ENCODE data around the gene FBXO3. TPM values are rescaled to one million over a fixed set of nuclear protein-coding genes. Genes with fewer than 3 reads are reported as not detected.

Gene FBXO3
- total RNA-seq, 1 experiment from 2014 or later = 27.2 TPM

DNA sequence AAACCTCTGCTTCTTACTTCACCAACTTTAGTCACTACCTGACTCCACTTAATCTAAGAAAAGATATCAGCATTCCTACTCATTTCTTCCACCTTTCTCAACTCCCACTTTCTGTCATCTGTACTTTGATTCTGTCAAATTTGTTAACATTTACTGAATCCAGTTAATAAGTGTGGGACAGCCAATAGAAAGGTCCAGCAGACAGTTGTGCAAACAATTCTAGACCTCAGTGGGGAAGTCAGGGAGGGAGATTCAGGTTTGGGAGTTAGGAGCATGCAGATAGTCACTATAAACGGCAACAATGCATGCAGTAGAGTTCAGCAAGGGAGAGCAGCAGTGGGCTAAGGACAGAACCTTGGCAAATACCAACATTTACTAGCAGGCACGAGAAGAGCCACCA lies 4.1 kb downstream of the FBXO3 start:
- no peak overlapping the region for H3K4me3 ChIP-seq (replicated peaks in 1 of 2; ENCODE audit: low read depth in 1 of 2, low read length in 2 of 2)
- H3K4me1 ChIP-seq (ENCODE audit: control insufficient read depth in 1 of 2, insufficient read depth in 2 of 2, low read length in 2 of 2) = peaks cover 7 to 31% of the 10 kb centered on the region in 2 experiments; a peak in 3 of 4 replicates
- no peaks in the 10 kb centered on the region; the same call in 1 of the 2 replicates for H4K20me1 ChIP-seq (ENCODE audit: insufficient read depth)
- no peak overlapping the region for H3K27ac ChIP-seq (ENCODE audit: low read depth, low read length)
- peaks cover 18% of the 10 kb centered on the region for H3K79me2 ChIP-seq (ENCODE audit: insufficient read depth, low read length)
- H2AFZ ChIP-seq (ENCODE audit: low read depth, low read length, poor library complexity, severe bottlenecking) = no peak overlapping the region
- no peaks in the 10 kb centered on the region for H3K9me3 ChIP-seq (ENCODE audit: control insufficient read depth in 1 of 2, insufficient read depth in 1 of 2, low read depth in 1 of 2, low read length in 2 of 2)
- no peak overlapping the region for H3K4me2 ChIP-seq (ENCODE audit: low read length)
- RAD21 ChIA-PET (ENCODE audit: low non-redundant PET in 1 of 2, low total read pairs in 2 of 2, uncharacterized antibody in 2 of 2, unreplicated experiment in 2 of 2) = no interaction called here
- H3K27me3 ChIP-seq (ENCODE audit: insufficient read depth, low read length) = no peaks in the 10 kb centered on the region
- DNase-seq (ENCODE audit: low read depth, low spot score) (no peak), ATAC-seq (no peak)
- peaks cover 19 to 28% of the 10 kb centered on the region in 2 experiments for H3K36me3 ChIP-seq (ENCODE audit: control insufficient read depth in 1 of 2, insufficient read depth in 2 of 2, low read length in 2 of 2)
- intact Hi-C loops (cut with micrococcal nuclease) = no loop called here
- H3K9me2 ChIP-seq (ENCODE audit: insufficient read depth) = no peaks in the 10 kb centered on the region
- TF ChIP-seq ATF3 (IDR thresholded peaks at IDR 0.05) = no peak
- no peak for TF ChIP-seq ELF1 (IDR thresholded peaks at IDR 0.05; ENCODE audit: borderline replicate concordance, low read depth)
- no peak for TF ChIP-seq FOSL1 (IDR thresholded peaks at IDR 0.05; ENCODE audit: low read depth)
- no peak for TF ChIP-seq REST (IDR thresholded peaks at IDR 0.05; ENCODE audit: low read depth)
- TF ChIP-seq, protein P1, sequence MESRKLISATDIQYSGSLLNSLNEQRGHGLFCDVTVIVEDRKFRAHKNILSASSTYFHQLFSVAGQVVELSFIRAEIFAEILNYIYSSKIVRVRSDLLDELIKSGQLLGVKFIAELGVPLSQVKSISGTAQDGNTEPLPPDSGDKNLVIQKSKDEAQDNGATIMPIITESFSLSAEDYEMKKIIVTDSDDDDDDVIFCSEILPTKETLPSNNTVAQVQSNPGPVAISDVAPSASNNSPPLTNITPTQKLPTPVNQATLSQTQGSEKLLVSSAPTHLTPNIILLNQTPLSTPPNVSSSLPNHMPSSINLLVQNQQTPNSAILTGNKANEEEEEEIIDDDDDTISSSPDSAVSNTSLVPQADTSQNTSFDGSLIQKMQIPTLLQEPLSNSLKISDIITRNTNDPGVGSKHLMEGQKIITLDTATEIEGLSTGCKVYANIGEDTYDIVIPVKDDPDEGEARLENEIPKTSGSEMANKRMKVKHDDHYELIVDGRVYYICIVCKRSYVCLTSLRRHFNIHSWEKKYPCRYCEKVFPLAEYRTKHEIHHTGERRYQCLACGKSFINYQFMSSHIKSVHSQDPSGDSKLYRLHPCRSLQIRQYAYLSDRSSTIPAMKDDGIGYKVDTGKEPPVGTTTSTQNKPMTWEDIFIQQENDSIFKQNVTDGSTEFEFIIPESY (IDR thresholded peaks at IDR 0.05; ENCODE audit: extremely low read depth, insufficient replicate concordance, low read length) = no peak
- POLR2A ChIA-PET = no interaction called here
- CTCF ChIA-PET = no interaction called here
- H3K9ac ChIP-seq (ENCODE audit: low read length) = no peak overlapping the region
- BruUV-seq (replicated peaks) = no TSS peak
